ENCODE data around the gene TRIM31.

The TRIM31 gene

GRCh38 chr6:30154709-30155519 lies 42.0 kb upstream of the TRIM31 start:
- DNase-seq (ENCODE audit: low read depth in 1 of 2, low spot score in 1 of 2): peak in 1 of 2 experiments; percentile 20
- in situ Hi-C loops (cut with HindIII; ENCODE audit: low pct_unique_long_range_greater_than_20kb, low sequenced_read_pairs): no loop called here
- TF ChIP-seq JUND (IDR thresholded peaks at IDR 0.05; ENCODE audit: low read depth): no peak

GRCh38 chr6:30154061-30154460 lies 41.2 kb upstream of the TRIM31 start:
- DNase-seq (ENCODE audit: low read depth in 1 of 2, low spot score in 1 of 2): no peak
- in situ Hi-C loops (cut with HindIII; ENCODE audit: low pct_unique_long_range_greater_than_20kb, low sequenced_read_pairs): no loop called here
- no peak for TF ChIP-seq JUND (IDR thresholded peaks at IDR 0.05; ENCODE audit: low read depth)

GRCh38 chr6:30152910-30153610 lies 40.2 kb upstream of the TRIM31 start:
- no peak for DNase-seq (ENCODE audit: low read depth in 1 of 2, low spot score in 1 of 2)
- TF ChIP-seq JUND (IDR thresholded peaks at IDR 0.05; ENCODE audit: low read depth): no peak
- in situ Hi-C loops (cut with HindIII; ENCODE audit: low pct_unique_long_range_greater_than_20kb, low sequenced_read_pairs): no loop called here

GRCh38 chr6:30152016-30152673 lies 39.3 kb upstream of the TRIM31 start:
- in situ Hi-C loops (cut with HindIII; ENCODE audit: low pct_unique_long_range_greater_than_20kb, low sequenced_read_pairs): no loop called here
- peak in 1 of 2 experiments; percentile 19 for DNase-seq (ENCODE audit: low read depth in 1 of 2, low spot score in 1 of 2)
- no peak for TF ChIP-seq JUND (IDR thresholded peaks at IDR 0.05; ENCODE audit: low read depth)

GRCh38 chr6:30151580-30151979 lies 38.7 kb upstream of the TRIM31 start:
- in situ Hi-C loops (cut with HindIII; ENCODE audit: low pct_unique_long_range_greater_than_20kb, low sequenced_read_pairs): no loop called here
- DNase-seq (ENCODE audit: low read depth in 1 of 2, low spot score in 1 of 2): no peak

GRCh38 chr6:30150671-30151395 lies 37.9 kb upstream of the TRIM31 start:
- TF ChIP-seq JUND (IDR thresholded peaks at IDR 0.05; ENCODE audit: low read depth): no peak
- no peak for DNase-seq (ENCODE audit: low read depth in 1 of 2, low spot score in 1 of 2)
- in situ Hi-C loops (cut with HindIII; ENCODE audit: low pct_unique_long_range_greater_than_20kb, low sequenced_read_pairs): no loop called here

More at GRCh38 chr6:30151580-30151979, 38.7 kb upstream of the TRIM31 start:
- no peak for TF ChIP-seq JUND (IDR thresholded peaks at IDR 0.05; ENCODE audit: low read depth)

GRCh38 chr6:30149858-30150550 lies 37.1 kb upstream of the TRIM31 start:
- in situ Hi-C loops (cut with HindIII; ENCODE audit: low pct_unique_long_range_greater_than_20kb, low sequenced_read_pairs): no loop called here
- TF ChIP-seq JUND (IDR thresholded peaks at IDR 0.05; ENCODE audit: low read depth): no peak
- DNase-seq (ENCODE audit: low read depth in 1 of 2, low spot score in 1 of 2): peak; percentile 26 to 58

- in situ Hi-C loops (cut with HindIII; ENCODE audit: low pct_unique_long_range_greater_than_20kb, low sequenced_read_pairs): no loop called here
- no peak for TF ChIP-seq JUND (IDR thresholded peaks at IDR 0.05; ENCODE audit: low read depth)
- no peak for DNase-seq (ENCODE audit: low read depth in 1 of 2, low spot score in 1 of 2)
Measured at GRCh38 chr6:30149234-30149633, 36.3 kb upstream of the TRIM31 start.

- in situ Hi-C loops (cut with HindIII; ENCODE audit: low pct_unique_long_range_greater_than_20kb, low sequenced_read_pairs): no loop called here
- TF ChIP-seq JUND (IDR thresholded peaks at IDR 0.05; ENCODE audit: low read depth): no peak
- DNase-seq (ENCODE audit: low read depth in 1 of 2, low spot score in 1 of 2): no peak
Measured at GRCh38 chr6:30147096-30147495, 34.2 kb upstream of the TRIM31 start.

GRCh38 chr6:30145818-30146217 lies 32.9 kb upstream of the TRIM31 start:
- DNase-seq (ENCODE audit: low read depth in 1 of 2, low spot score in 1 of 2): no peak
- TF ChIP-seq JUND (IDR thresholded peaks at IDR 0.05; ENCODE audit: low read depth): no peak
- in situ Hi-C loops (cut with HindIII; ENCODE audit: low pct_unique_long_range_greater_than_20kb, low sequenced_read_pairs): no loop called here

GRCh38 chr6:30144811-30145210 lies 31.9 kb upstream of the TRIM31 start:
- DNase-seq (ENCODE audit: low read depth in 1 of 2, low spot score in 1 of 2): no peak
- in situ Hi-C loops (cut with HindIII; ENCODE audit: low pct_unique_long_range_greater_than_20kb, low sequenced_read_pairs): no loop called here
- TF ChIP-seq JUND (IDR thresholded peaks at IDR 0.05; ENCODE audit: low read depth): no peak

GRCh38 chr6:30143780-30144179 lies 30.9 kb upstream of the TRIM31 start:
- TF ChIP-seq JUND (IDR thresholded peaks at IDR 0.05; ENCODE audit: low read depth): no peak
- in situ Hi-C loops (cut with HindIII; ENCODE audit: low pct_unique_long_range_greater_than_20kb, low sequenced_read_pairs): no loop called here

More at GRCh38 chr6:30143780-30144179, 30.9 kb upstream of the TRIM31 start:
- no peak for DNase-seq (ENCODE audit: low read depth in 1 of 2, low spot score in 1 of 2)

Measured in T47D (cell line).